A549 (cell line): ENCODE data around the gene ZNF138. TPM values are rescaled to one million over a fixed set of nuclear protein-coding genes. Genes with fewer than 3 reads are reported as not detected.

Experiments used
- ATAC-seq, 2 experiments: fragments of 200-7000 bp in 1 of 2; fragments of >200 bp in 1 of 2; cut with Nextera tagmentation in 1 of 2; cut with Tn5 transposase in 1 of 2; 3 replicates each; pipeline versions ENCODE4 v1.8.0 to v1.9.1; 2018 to 2020; ENCODE audit warnings: mild to moderate bottlenecking in 1 of 2, moderate library complexity in 1 of 2
- CTCF ChIA-PET: fragments of 300-600 bp; sonication (Branson Sonifier 250); formaldehyde crosslinking; extraction: SDS; loops from one replicate; lab custom pipeline; 2021; ENCODE audit warnings: antibody characterized with exemption, inconsistent platforms; lab: Yijun Ruan, JAX
- POLR2A ChIA-PET: fragments of 350-600 bp; formaldehyde crosslinking; extraction: SDS; loops from one replicate; lab custom pipeline; 2021; ENCODE audit warnings: antibody characterized with exemption, inconsistent platforms; lab: Yijun Ruan, JAX
- DNase-seq, 2 experiments: peaks; one replicate each; pipeline versions ENCODE4 v3.0.0 to v3.0.0-alpha.2; 2011 to 2016; ENCODE audit warnings: low read depth in 1 of 2, low spot score in 1 of 2
- FAIRE-seq: peaks from 2 replicates; lab custom pipeline; 2011; peaks lifted over from hg19 to GRCh38; lab: Jason Lieb, UNC
- H3K27ac ChIP-seq, 2 experiments: fragments of >200 bp; sonication (Bioruptor Twin); formaldehyde crosslinking; 3 replicates each; pipeline ENCODE4 v1.5.1; 2016 to 2017
- H3K4me1 ChIP-seq: fragments of >200 bp; sonication (Bioruptor Twin); formaldehyde crosslinking; 3 replicates; pipeline ENCODE4 v1.6.1; 2016
- H3K4me2 ChIP-seq: fragments of >200 bp; sonication (Bioruptor Twin); formaldehyde crosslinking; 3 replicates; pipeline ENCODE4 v1.6.1; 2016
- H3K4me3 ChIP-seq: fragments of >200 bp; sonication (Bioruptor Twin); formaldehyde crosslinking; 3 replicates; pipeline ENCODE4 v1.5.1; 2016
- H3K9me3 ChIP-seq: fragments of >200 bp; sonication (Bioruptor Twin); formaldehyde crosslinking; 3 replicates; pipeline ENCODE4 v1.6.1; 2016
- CHD2 ChIP-seq: fragments of 150-350 bp; IDR thresholded peaks from 2 replicates; pipeline ENCODE4 v1.6.1; 2014; ENCODE audit warnings: low read length; ENCODE audit not compliant: partially characterized antibody
- CTCF ChIP-seq: fragments of >200 bp; sonication (Bioruptor Twin); formaldehyde crosslinking; IDR thresholded peaks from 3 replicates; pipeline ENCODE4 v1.5.1; 2016
- E2F6 ChIP-seq: IDR thresholded peaks from 2 replicates; pipeline ENCODE4 v1.6.1; 2012; ENCODE audit warnings: low read depth, borderline replicate concordance
- ELK1 ChIP-seq: fragments of 150-350 bp; IDR thresholded peaks from 2 replicates; pipeline ENCODE4 v1.6.1; 2014; ENCODE audit warnings: low read depth, mild to moderate bottlenecking, low read length
- GATA3 ChIP-seq: IDR thresholded peaks from 2 replicates; pipeline ENCODE4 v1.6.1; 2012; ENCODE audit warnings: borderline replicate concordance
- HES2 ChIP-seq: fragments of >200 bp; sonication (Bioruptor Twin); formaldehyde crosslinking; IDR thresholded peaks from 2 replicates; pipeline ENCODE4 v1.6.1; 2016
- HOXB13 ChIP-seq: fragments of 250-450 bp; sonication (Bioruptor Pico); IDR thresholded peaks from 2 replicates; pipeline ENCODE4 v1.5.0; 2020; ENCODE audit warnings: low read depth, mild to moderate bottlenecking, moderate library complexity
- HOXB5 ChIP-seq: fragments of 250-450 bp; sonication (Bioruptor Pico); IDR thresholded peaks from 2 replicates; pipeline ENCODE4 v1.5.0; 2020; ENCODE audit warnings: mild to moderate bottlenecking, moderate library complexity
- JUN ChIP-seq, 2 experiments: fragments of >200 bp; sonication (Bioruptor Twin); formaldehyde crosslinking; IDR thresholded peaks; 2 replicates in 1 of 2; 3 replicates in 1 of 2; pipeline ENCODE4 v1.6.1; 2016 to 2017
- KDM1A ChIP-seq: fragments of 200-600 bp; sonication (generic); IDR thresholded peaks from 2 replicates; pipeline ENCODE4 v1.6.1; 2016; ENCODE audit warnings: low read depth, mild to moderate bottlenecking
- KDM5A ChIP-seq: fragments of 200-600 bp; sonication (generic); IDR thresholded peaks from 2 replicates; pipeline ENCODE4 v1.6.1; 2016; ENCODE audit warnings: antibody characterized with exemption, mild to moderate bottlenecking
- MAFK ChIP-seq: fragments of 450-650 bp; IDR thresholded peaks from 2 replicates; pipeline ENCODE4 v1.6.1; 2014; ENCODE audit not compliant: partially characterized antibody
- MAZ ChIP-seq: fragments of 150-350 bp; IDR thresholded peaks from 2 replicates; pipeline ENCODE4 v1.6.1; 2014; ENCODE audit warnings: antibody characterized with exemption, low read depth, low read length, borderline replicate concordance
- MYC ChIP-seq: IDR thresholded peaks from 2 replicates; pipeline ENCODE4 v1.6.1; 2012; ENCODE audit warnings: mild to moderate bottlenecking, inconsistent platforms, low read length, improper control_type of control experiment, borderline replicate concordance
- NR3C1 ChIP-seq: fragments of >200 bp; sonication (Bioruptor Twin); formaldehyde crosslinking; IDR thresholded peaks from 3 replicates; pipeline ENCODE4 v1.6.1; 2017
- PBX3 ChIP-seq: IDR thresholded peaks from 2 replicates; pipeline ENCODE4 v1.6.1; 2012
- PHF8 ChIP-seq: fragments of 200-600 bp; sonication (generic); IDR thresholded peaks from 2 replicates; pipeline ENCODE4 v1.6.1; 2016; ENCODE audit warnings: low read depth, mild to moderate bottlenecking, antibody characterized with exemption, moderate library complexity, borderline replicate concordance
- POLR2A ChIP-seq: IDR thresholded peaks from 2 replicates; pipeline ENCODE4 v1.6.1; 2012; ENCODE audit warnings: mild to moderate bottlenecking, low read length
- POLR2AphosphoS2 ChIP-seq: conservative IDR thresholded peaks from 2 replicates; pipeline ENCODE4 v1.6.1; 2012; ENCODE audit warnings: low read length, improper control_type of control experiment, inconsistent platforms
- RAD21 ChIP-seq, 2 experiments: fragments of >200 bp in 1 of 2; sonication (Bioruptor Twin) in 1 of 2; formaldehyde crosslinking in 1 of 2; IDR thresholded peaks in 1 of 2; conservative IDR thresholded peaks in 1 of 2; 2 replicates in 1 of 2; 3 replicates in 1 of 2; pipeline ENCODE4 v1.6.1; 2012 to 2018; ENCODE audit warnings: inconsistent platforms in 1 of 2
- RARB ChIP-seq: fragments of 250-450 bp; sonication (Bioruptor Pico); IDR thresholded peaks from 2 replicates; pipeline ENCODE4 v1.8.0; 2021; ENCODE audit warnings: mild to moderate bottlenecking, moderate library complexity
- RCOR1 ChIP-seq: fragments of 150-350 bp; IDR thresholded peaks from 2 replicates; pipeline ENCODE4 v1.6.1; 2014; ENCODE audit warnings: antibody characterized with exemption, low read length, low read depth
- RNF2 ChIP-seq: fragments of 200-600 bp; sonication (generic); IDR thresholded peaks from 2 replicates; pipeline ENCODE4 v1.6.1; 2016; ENCODE audit warnings: low read depth, mild to moderate bottlenecking, antibody characterized with exemption, moderate library complexity, borderline replicate concordance
- SREBF2 ChIP-seq: fragments of 450-650 bp; IDR thresholded peaks from 2 replicates; pipeline ENCODE4 v1.6.1; 2014; ENCODE audit warnings: mild to moderate bottlenecking, moderate library complexity
- TFCP2L1 ChIP-seq: fragments of 250-450 bp; sonication (Bioruptor Pico); IDR thresholded peaks from 2 replicates; pipeline ENCODE4 v1.5.0; 2021; ENCODE audit warnings: mild to moderate bottlenecking
- ZC3H11A ChIP-seq: fragments of 450-650 bp; IDR thresholded peaks from 2 replicates; pipeline ENCODE4 v1.6.1; 2014; ENCODE audit warnings: antibody characterized with exemption, mild to moderate bottlenecking
- ZFP36 ChIP-seq: fragments of 450-650 bp; IDR thresholded peaks from 2 replicates; pipeline ENCODE4 v1.6.1; 2014; ENCODE audit warnings: borderline replicate concordance; ENCODE audit not compliant: partially characterized antibody
- ZNF302 ChIP-seq: fragments of 250-450 bp; sonication (Bioruptor Pico); IDR thresholded peaks from 2 replicates; pipeline ENCODE4 v1.9.0; 2021; ENCODE audit warnings: inconsistent platforms, mild to moderate bottlenecking, moderate library complexity
- ZSCAN20 ChIP-seq: fragments of 250-450 bp; sonication (Bioruptor Pico); IDR thresholded peaks from 2 replicates; pipeline ENCODE4 v1.8.0; 2022; ENCODE audit warnings: mild to moderate bottlenecking, moderate library complexity
- WGBS: methylation state at CpG from one replicate; pipeline ENCODE4 v1.1.6; 2017; ENCODE audit errors: missing lambda C conversion rate; 5-methylcytosine and 5-hydroxymethylcytosine counted together
- polyA plus RNA-seq, 4 experiments: library from polyadenylated mRNA; depleted of rRNA in 3 of 4; stranded (reverse); fragments of >200 nt; fragmentation: RNase III in 1 of 4; extraction: RNeasy Plus Mini Kit Qiagen cat#74134 plus additional on column Dnase treatment in 1 of 4; gene quantifications; 2 replicates in 3 of 4; 3 replicates in 1 of 4; pipeline ENCODE4 v1.2.3, GENCODE V29; 2011 to 2017

ZNF138 gene
- polyA plus RNA-seq, 2 of the 4 experiments (the other 2 are of a cell fraction): 3.9 to 6.3 TPM

- no peaks in the 10 kb centered on the region for H3K9me3 ChIP-seq
- ATAC-seq (no peak), DNase-seq (no peak), FAIRE-seq (no peak)
- TF ChIP-seq KDM1A (no peak), KDM5A (no peak), MAZ (no peak), JUN (IDR thresholded peaks at IDR 0.05) (no peak), HOXB13 (CRISPR knock-in tag) (no peak), MYC (no peak), ZC3H11A (no peak), MAFK (no peak)
- H3K27ac ChIP-seq: no peak overlapping the region
- ChIA-PET CTCF (no interaction called here), POLR2A (no interaction called here)
- no peak overlapping the region for H3K4me2 ChIP-seq
- no peaks in the 10 kb centered on the region for H3K4me1 ChIP-seq
- 17% methylated on average over 3 of the region's 3 CpGs for WGBS
- H3K4me3 ChIP-seq: no peak overlapping the region
Measured at GRCh38 chr7:64755865-64756264, 38.4 kb upstream of the ZNF138 start.

GRCh38 chr7:64758151-64758550 is 36.1 kb upstream of the ZNF138 start:
- ChIA-PET CTCF (no interaction called here), POLR2A (no interaction called here)
- WGBS: 3% methylated on average over 3 of the region's 3 CpGs
- Histone ChIP-seq H3K4me3 (no peak overlapping the region), H3K9me3 (0 out of 3 replicates have a peak, but pooled peaks cover 2% of the 10 kb centered on the region), H3K27ac (no peak overlapping the region), H3K4me2 (no peak overlapping the region), H3K4me1 (no peaks in the 10 kb centered on the region)
- ATAC-seq: no peak
- FAIRE-seq: no peak
- no peak for DNase-seq
- TF ChIP-seq NR3C1: no peak
- no peak for TF ChIP-seq ELK1
- no peak for TF ChIP-seq KDM5A
- TF ChIP-seq POLR2AphosphoS2: no peak
- TF ChIP-seq HOXB5 (CRISPR knock-in tag): no peak
- TF ChIP-seq JUN (IDR thresholded peaks at IDR 0.05): no peak
- no peak for TF ChIP-seq SREBF2
- no peak for TF ChIP-seq ZSCAN20 (CRISPR knock-in tag)
- no peak for TF ChIP-seq RNF2
- TF ChIP-seq RARB (CRISPR knock-in tag): no peak
- TF ChIP-seq CHD2: no peak
- no peak for TF ChIP-seq RAD21 (conservative IDR thresholded peaks at IDR 0.05 in 1 of 2, IDR thresholded peaks at IDR 0.05 in 1 of 2)
- no peak for TF ChIP-seq RCOR1
- TF ChIP-seq E2F6: no peak
- no peak for TF ChIP-seq ZNF302
- TF ChIP-seq POLR2A: no peak
- TF ChIP-seq HES2: no peak
- TF ChIP-seq TFCP2L1: no peak
- TF ChIP-seq, all 56 proteins: peak for 0

DNA sequence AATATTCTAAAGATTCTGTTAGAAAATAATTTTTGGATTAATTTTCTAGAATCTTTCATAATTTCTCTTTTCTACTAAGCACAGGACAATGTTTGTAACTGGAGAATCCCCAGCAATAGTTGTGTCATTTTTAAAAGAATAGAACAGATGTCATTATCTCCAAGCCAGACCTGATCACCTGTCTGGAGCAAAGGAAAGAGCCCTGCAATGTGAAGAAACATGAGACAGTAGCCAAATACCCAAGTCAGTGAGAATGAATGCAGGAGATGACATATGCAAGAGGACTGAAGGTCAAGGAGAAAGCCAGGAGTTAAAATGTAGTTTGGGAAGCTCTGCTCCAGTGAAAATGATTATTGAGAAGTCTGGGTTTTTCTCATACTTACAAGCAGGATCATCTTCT is 25.4 kb upstream of the ZNF138 start:
- POLR2A ChIA-PET: no interaction called here
- no peak overlapping the region for H3K4me3 ChIP-seq
- CTCF ChIA-PET: no interaction called here
- no peaks in the 10 kb centered on the region for H3K4me1 ChIP-seq
- H3K9me3 ChIP-seq: no peaks in the 10 kb centered on the region
- no peak for ATAC-seq
- TF ChIP-seq RCOR1 (no peak), PHF8 (no peak), ZFP36 (no peak), PBX3 (no peak), CHD2 (no peak), ZSCAN20 (CRISPR knock-in tag) (no peak), CTCF (no peak), GATA3 (no peak)
- no peak overlapping the region for H3K4me2 ChIP-seq
- no peak overlapping the region for H3K27ac ChIP-seq
- FAIRE-seq: no peak
- no peak for DNase-seq
